Measurements from ENCODE around the gene VKORC1L1.
"Not testable (repeated sequence)": the region's sequence is repeated elsewhere in the genome, so short reads cannot be mapped to it uniquely, and the experiment has no call there.

The VKORC1L1 gene

DNA sequence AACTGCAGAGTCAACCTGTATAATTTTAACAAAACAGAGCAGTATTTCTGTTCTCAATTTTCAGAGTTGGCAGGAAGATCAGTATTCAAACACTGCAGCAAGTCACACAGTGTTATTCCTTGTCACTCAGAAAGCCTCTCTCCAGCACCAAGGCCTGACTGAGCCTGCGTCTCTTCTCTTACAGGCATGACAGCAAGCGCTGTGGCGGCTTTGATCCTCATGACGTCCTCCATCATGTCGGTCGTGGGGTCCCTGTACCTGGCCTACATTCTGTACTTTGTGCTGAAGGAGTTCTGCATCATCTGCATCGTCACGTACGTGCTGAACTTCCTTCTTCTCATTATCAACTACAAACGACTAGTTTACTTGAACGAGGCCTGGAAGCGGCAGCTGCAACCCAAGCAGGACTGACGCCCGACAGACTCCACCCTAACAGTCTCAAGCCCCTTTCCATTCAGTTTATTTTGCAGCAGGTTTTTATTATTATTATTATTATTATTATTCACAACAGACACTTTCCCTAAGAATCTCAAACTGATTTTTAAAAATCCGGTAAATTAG is 81.1 kb downstream of the VKORC1L1 start:
- TF ChIP-seq, protein P1, sequence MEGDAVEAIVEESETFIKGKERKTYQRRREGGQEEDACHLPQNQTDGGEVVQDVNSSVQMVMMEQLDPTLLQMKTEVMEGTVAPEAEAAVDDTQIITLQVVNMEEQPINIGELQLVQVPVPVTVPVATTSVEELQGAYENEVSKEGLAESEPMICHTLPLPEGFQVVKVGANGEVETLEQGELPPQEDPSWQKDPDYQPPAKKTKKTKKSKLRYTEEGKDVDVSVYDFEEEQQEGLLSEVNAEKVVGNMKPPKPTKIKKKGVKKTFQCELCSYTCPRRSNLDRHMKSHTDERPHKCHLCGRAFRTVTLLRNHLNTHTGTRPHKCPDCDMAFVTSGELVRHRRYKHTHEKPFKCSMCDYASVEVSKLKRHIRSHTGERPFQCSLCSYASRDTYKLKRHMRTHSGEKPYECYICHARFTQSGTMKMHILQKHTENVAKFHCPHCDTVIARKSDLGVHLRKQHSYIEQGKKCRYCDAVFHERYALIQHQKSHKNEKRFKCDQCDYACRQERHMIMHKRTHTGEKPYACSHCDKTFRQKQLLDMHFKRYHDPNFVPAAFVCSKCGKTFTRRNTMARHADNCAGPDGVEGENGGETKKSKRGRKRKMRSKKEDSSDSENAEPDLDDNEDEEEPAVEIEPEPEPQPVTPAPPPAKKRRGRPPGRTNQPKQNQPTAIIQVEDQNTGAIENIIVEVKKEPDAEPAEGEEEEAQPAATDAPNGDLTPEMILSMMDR (IDR thresholded peaks at IDR 0.05; ENCODE audit: unreplicated experiment in 3 of 3) = no peak
- peaks cover 26% of the 10 kb centered on the region for H3K36me3 Mint-ChIP-seq (ENCODE audit: low read depth)
- no peak overlapping the region for H3K27ac Mint-ChIP-seq
- H3K27me3 Mint-ChIP-seq (ENCODE audit: low read depth) = no peaks in the 10 kb centered on the region
- H3K9me3 Mint-ChIP-seq = no peaks in the 10 kb centered on the region
- H3K4me1 Mint-ChIP-seq = no peaks in the 10 kb centered on the region
- H3K4me3 Mint-ChIP-seq = no peak overlapping the region

DNA sequence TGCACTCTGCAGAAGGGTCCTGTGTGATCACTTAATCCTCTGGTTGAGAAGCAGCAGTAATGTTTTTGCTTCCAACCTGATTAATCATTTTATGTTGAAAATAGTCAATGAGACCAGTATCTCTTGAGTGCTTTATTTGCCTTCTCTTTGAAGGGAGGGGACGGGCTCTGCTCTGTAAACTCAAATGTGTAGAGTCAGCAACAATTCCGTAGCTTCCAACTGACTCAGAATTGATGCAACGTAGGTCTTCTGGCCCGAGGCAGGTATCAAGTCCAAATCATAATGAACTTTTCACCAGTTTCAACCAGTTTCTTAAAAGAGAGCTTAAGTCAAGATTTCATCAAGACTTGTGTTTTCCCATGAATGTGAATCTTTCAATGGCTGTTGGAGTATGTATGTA is 82.8 kb downstream of the VKORC1L1 start:
- peaks cover 40% of the 10 kb centered on the region for H3K36me3 Mint-ChIP-seq (ENCODE audit: low read depth)
- no peak overlapping the region for H3K27ac Mint-ChIP-seq
- H3K9me3 Mint-ChIP-seq = no peaks in the 10 kb centered on the region
- H3K27me3 Mint-ChIP-seq (ENCODE audit: low read depth) = no peaks in the 10 kb centered on the region
- no peaks in the 10 kb centered on the region for H3K4me1 Mint-ChIP-seq
- no peak overlapping the region for H3K4me3 Mint-ChIP-seq
- TF ChIP-seq, protein P1 (IDR thresholded peaks at IDR 0.05; ENCODE audit: unreplicated experiment in 3 of 3) = no peak

DNA sequence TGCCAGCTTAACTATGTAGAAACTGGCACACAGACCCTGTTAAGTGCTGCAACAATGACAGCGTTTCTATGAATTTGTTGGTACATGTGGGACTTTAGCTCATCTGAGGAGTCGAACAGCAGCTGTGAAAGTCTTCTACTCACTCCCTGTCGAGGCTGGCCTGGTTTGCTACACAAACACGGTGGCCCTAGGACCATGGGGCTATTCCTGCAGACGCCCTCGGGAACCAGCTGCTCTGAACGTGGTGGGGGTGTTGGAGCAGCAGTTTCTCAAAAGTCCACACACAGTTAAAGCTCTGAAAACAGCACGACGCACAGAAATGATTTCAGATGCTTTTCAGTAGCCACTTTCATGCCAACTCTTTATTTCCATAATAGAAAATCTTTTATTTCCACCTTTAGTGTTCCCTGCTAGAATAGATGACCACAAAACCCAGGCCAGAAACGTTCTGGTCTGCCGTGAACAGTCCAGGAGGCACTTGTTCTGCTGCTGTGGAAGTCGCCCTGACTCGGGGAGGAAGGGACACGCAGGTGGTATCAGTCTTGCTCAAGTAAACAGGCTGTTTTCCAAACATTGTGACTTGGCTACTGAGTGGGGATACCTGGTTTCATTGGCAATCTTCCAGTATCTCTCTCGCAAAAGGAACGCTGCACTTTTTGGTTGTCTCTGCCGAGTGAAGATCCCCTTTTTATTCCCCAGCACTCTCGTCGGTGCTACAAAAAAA is 87.6 kb downstream of the VKORC1L1 start:
- Mint-ChIP-seq H3K4me1 (no peaks in the 10 kb centered on the region), H3K27ac (no peak overlapping the region), H3K27me3 (ENCODE audit: low read depth) (no peaks in the 10 kb centered on the region), H3K4me3 (no peak overlapping the region), H3K9me3 (no peaks in the 10 kb centered on the region), H3K36me3 (ENCODE audit: low read depth) (peaks cover 57% of the 10 kb centered on the region)
- TF ChIP-seq, protein P1 (IDR thresholded peaks at IDR 0.05; ENCODE audit: unreplicated experiment in 3 of 3) = no peak

DNA sequence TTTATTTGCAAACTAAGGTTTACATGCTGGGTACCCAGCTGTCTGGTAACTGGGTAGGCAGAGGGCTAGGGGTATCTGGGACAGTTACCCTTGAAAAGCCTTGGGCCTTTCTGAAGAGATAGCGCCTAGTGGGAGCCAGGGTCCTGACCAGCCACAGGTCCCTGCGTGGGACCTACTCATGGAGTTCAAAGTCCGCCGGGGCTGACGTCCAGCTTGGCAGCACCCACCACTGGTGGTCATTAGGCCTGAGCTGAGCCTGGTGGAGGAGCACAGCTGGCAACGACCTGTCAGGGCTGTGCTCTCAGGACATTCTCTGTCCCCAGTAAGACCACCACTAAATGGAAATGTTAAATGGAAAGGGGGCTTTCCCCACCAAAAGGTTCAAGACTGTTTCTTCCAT is 89.2 kb downstream of the VKORC1L1 start:
- TF ChIP-seq, protein P1 (IDR thresholded peaks at IDR 0.05; ENCODE audit: unreplicated experiment in 3 of 3) = no peak
- no peaks in the 10 kb centered on the region for H3K9me3 Mint-ChIP-seq
- H3K4me1 Mint-ChIP-seq = no peaks in the 10 kb centered on the region
- peaks cover 4% of the 10 kb centered on the region for H3K27me3 Mint-ChIP-seq (ENCODE audit: low read depth)
- no peak overlapping the region for H3K4me3 Mint-ChIP-seq
- no peak overlapping the region for H3K27ac Mint-ChIP-seq
- H3K36me3 Mint-ChIP-seq (ENCODE audit: low read depth) = peaks cover 61% of the 10 kb centered on the region

DNA sequence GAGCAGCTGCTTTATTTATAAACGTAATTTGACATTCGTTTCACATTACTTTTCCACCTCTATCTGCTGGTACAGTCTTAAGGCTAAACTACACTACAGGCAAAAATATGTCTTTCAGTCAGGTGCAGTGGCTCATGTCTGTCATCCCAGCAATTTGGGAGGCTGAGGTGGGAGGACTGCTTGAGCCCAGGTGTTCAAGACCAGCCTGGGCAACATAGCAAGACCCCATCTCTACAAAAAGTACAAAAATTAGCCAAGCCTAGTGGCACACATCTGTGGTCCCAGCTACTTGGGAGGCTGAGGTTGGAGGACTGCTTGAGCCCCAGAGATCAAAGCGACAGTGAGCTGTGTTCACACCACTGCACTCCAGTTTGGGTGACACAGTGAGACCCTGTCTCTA is 91.8 kb downstream of the VKORC1L1 start:
- peaks cover 62% of the 10 kb centered on the region for H3K36me3 Mint-ChIP-seq (ENCODE audit: low read depth)
- H3K4me1 Mint-ChIP-seq; H3K9me3 Mint-ChIP-seq; H3K27ac Mint-ChIP-seq; H3K4me3 Mint-ChIP-seq; H3K27me3 Mint-ChIP-seq (ENCODE audit: low read depth): not testable (repeated sequence)

DNA sequence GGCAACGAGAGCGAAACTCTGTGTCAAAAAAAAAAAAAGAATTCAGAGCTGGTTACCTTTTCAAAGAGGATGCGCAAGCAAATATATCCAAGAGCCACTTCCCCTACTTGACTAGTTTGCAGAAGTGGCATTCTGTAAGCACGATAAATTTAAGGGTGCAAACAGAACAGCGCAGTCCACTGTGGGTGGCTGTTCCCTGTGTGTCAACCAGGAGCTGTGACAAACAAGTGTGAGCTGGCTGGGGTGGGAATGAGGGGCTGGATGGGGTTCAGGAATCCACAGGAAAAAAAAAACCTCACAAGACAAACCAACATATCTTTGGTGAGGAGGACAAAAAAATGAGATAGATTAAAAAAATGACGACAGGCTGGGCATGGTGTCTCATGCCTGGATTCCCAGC is 93.3 kb downstream of the VKORC1L1 start:
- TF ChIP-seq, protein P1 (IDR thresholded peaks at IDR 0.05; ENCODE audit: unreplicated experiment in 3 of 3) = no peak
- Mint-ChIP-seq H3K4me3 (no peak overlapping the region), H3K36me3 (ENCODE audit: low read depth) (peaks cover 64% of the 10 kb centered on the region), H3K27ac (no peak overlapping the region), H3K27me3 (ENCODE audit: low read depth) (peaks cover 4% of the 10 kb centered on the region), H3K9me3 (no peaks in the 10 kb centered on the region), H3K4me1 (no peaks in the 10 kb centered on the region)
